ENCODE data around the gene DDX39B.
"Not testable (repeated sequence)": the region's sequence is repeated elsewhere in the genome, so short reads cannot be mapped to it uniquely, and the experiment has no call there.

Gene DDX39B

DNA sequence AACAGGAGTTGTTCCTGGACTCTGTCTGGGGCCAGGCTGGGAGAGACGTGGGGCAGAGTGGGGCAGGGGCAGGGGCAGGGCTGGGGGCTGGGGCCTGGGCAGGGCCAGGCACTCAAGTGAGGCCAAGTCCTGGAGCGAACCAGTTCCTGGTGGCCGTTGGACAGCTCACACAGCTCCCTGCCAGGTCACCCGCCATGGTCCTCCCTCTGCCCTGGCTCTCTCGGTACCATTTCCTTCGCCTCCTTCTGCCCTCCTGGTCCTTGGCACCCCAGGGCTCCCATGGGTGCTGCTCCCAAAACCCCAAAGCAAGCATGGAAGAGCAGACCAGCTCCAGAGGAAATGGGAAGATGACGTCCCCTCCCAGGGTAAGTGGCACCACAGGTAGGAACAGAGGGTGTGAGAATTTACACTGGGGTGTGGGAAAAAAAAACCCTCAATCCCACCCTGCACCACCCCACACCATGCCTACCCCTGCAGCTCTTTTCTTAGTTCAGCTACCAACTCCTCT is 12.9 kb downstream of the DDX39B start, which contains the start of gene MCCD1:
MCCD1 (plus strand) TSS at position 142 of the 508 bp plus-strand sequence; CDS start at position 195, 53 bp downstream.
- no peak for DNase-seq (ENCODE audit: low read depth)

DNA sequence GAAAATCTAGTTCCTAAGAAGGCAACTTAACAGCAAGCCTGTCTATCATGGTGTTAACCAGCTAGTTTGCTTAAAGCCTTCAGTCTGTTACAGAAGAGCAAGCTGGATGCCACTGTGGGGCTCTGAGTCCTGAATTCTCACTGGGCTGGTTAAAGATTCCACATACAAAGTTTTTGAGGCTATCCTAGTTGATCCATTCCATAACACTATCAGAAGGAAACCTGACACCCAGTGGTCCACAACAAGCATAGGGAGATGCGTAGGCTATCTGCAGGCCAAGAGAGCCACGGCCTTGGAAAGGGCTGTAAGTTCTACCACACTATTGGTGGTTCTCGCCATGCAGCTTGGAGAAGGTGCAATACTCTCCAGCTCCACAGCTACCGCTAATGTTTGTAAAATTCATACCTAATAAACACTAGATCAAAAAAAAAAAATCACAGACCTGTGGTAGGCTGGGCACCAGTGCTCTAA is 13.5 kb downstream of the DDX39B start:
- DNase-seq (ENCODE audit: low read depth), result no peak

DNA sequence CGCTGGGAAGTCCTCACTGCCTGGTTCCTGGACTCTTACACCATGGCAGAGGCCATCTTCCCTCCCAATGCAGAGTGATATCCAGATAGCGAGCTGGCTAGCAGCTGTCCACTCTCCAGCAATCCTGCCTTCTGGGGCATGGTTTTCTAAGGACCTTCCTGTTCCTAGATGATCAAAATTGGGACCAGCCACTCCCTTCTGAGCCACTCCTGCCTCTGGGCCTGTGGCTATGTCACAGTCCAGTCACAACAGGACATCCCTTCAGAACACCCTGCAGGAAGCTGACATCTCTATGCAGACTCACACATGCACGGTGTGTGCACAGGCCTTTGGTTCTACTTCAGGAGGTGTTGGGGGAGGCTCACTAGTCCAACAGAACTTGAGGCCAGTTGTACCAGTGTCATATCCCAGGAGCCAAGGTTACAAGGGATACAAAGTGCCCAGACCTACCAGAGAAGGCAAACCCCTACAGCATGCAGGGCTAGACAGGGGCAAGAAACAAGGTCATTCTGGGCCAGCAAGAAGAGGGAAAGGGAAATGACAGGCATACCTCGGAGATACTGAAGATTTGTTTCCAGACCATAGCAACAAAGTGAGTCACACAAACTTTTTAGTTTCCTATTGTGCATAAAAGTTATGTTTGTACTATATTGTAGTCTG is 15.7 kb downstream of the DDX39B start:
- no peak for DNase-seq (ENCODE audit: low read depth)

DNA sequence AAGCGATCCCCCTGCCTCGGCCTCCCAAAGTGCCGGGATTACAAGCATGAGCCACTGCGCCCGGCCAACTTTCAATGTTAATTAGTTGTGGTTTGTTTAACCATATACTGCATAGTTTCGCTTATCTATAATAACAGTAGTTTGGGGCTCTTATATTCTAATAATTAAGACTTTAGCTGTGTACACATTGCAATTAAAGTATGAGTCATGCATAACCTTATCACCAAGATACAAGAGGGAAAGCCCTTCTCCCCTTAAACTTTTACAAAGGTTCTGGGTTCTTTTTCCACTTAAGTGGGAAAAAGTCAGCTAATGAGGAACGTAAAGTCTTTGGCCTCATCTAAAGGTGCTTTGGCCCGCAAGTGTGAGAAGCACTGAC is 16.3 kb downstream of the DDX39B start:
- no peak for DNase-seq (ENCODE audit: low read depth)

DNA sequence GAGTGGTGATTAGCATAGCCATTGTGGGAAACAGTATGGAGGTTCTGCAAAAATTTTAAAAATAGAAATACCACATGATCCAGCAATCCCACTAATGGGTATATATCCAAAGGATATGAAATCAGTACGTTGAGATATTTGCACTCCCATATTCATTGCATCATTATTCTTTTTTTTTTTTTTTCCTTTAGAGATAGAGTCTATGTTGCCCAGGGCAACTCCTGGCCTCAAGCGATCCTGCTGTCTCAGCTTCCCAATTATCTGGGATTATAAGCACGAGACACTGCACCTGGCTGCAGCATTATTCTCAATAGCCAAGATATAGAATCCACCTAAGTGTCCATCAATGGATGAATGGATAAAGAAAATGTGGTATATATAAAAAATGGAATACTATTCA is 20.0 kb downstream of the DDX39B start:
- DNase-seq (ENCODE audit: low read depth), result no peak

DNA sequence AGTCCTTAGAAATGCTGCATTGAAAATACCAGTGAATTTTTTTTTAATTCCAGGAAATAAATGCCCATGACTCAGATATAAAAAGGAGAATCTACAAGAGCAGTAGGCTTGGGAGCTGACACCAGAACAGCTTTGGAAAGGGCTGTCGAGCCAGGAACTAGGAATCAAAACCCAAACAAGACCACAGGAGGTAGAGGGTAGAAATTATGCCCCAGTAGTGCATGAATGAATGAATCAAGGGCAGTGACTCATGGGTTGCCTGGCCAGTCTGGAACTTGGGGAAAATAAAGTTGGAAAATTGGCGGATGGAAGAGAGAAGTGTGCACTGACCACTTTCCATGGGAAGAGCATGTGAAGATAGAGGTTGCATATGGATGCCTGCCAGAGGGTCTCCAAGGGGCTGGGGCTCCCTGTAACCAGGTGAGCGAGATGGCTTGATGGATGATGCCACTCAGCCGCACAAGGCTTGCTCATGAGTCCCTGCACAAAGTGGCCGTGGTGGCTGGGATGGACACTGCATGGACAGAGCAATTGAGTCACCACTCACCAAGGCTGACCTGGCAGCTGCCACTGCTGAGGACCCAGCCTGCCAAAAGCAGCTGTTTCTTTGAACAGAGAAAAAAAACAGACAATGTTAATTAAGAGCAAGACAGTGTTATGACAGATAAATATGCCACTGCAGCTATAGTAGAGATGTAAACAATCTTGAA is 28.2 kb downstream of the DDX39B start:
- DNase-seq (ENCODE audit: low read depth), result no peak

DNA sequence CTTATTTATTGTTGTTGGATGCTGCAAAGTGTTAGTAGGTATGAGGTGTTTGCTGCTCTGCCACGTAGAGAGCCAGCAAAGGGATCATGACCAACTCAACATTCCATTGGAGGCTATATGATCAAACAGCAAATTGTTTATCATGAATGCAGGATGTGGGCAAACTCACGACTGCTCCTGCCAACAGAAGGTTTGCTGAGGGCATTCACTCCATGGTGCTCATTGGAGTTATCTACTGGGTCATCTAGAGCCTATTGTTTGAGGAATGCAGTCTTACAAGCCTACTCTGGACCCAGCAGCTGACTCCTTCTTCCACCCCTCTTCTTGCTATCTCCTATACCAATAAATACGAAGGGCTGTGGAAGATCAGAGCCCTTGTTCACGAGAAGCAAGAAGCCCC is 31.8 kb downstream of the DDX39B start:
- no peak for DNase-seq (ENCODE audit: low read depth)

DNA sequence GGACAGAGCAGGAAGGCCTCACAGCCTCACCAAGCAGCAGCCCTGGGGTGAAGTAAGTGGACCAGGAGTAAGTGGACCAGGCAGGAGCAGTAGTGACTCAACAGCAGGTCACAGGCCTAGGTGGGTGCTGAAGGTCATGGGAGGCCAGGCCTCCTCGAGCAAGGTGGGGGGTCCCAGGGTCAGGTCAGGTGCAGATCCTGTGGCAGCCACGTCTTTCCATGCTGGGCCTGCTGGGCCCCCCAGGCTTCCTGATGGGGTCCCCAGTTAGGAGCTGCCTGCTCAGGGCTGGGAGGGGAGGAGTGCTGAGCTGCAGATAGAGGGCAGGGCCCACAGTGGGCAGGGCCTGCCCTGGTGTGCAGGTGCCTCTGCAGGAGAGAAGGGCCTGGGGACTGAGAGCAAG is 32.8 kb downstream of the DDX39B start:
- DNase-seq (ENCODE audit: low read depth), result not testable (repeated sequence)

DNA sequence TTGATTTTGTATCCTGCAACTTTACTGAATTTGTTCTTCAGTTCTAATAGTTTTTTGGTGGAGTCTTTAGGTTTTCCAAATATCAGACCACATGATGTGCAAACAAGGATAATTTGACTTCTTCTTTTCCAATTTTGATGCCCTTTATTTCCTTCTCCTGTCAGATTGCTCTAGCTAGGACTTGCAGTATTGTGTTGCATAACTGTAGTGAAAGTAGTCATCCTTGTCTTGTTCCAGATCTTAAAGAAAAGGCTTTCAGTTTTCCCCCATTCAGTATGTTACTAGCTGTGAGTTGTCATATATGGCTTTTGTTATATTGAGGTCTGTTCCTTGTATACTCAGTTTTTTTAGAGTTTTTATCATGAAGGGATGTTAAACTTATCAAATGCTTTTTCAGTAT is 39.2 kb downstream of the DDX39B start:
- no peak for DNase-seq (ENCODE audit: low read depth)

DNA sequence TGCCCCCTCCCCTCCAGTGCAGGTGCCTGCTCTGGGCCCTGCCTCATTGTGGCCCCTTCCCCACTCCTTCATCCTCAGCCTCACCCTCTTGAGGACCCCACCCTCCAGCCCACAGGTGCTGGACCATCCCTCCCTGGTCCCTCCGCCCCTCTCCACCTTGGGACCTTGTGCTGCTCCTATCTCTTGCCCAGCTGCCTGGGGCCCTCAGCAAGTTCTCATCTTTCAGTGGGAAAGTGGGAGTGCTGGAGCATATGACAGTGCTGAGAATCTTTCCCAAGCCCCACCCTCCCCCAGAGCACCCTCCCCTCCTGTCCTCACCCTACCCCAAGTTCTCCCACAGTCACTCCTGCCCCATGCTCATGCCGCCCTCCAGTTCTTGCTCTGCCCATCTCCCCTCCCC is 42.2 kb downstream of the DDX39B start:
- DNase-seq (ENCODE audit: low read depth), result not testable (repeated sequence)

DNA sequence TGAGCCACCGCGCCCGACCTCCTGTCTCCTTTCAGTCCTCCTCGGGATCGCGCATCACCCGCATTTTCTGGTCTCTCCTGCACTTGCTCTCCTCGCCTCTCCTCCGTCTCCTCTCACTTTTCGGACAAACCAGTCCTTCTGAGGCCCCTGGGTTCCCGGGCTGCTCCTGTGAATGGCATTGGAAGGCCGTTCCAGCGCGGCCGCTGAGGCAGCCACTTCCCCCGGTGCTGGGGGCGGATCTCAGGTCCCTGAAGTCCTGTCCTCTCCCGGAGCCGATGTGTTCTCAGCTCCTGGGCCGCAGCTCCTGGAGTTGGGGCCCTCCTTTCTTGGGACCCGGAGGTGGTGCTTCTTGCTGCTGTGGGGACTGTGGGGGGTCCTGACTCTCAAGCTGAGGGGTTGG is 43.1 kb downstream of the DDX39B start:
- DNase-seq (ENCODE audit: low read depth), result no peak

DNA sequence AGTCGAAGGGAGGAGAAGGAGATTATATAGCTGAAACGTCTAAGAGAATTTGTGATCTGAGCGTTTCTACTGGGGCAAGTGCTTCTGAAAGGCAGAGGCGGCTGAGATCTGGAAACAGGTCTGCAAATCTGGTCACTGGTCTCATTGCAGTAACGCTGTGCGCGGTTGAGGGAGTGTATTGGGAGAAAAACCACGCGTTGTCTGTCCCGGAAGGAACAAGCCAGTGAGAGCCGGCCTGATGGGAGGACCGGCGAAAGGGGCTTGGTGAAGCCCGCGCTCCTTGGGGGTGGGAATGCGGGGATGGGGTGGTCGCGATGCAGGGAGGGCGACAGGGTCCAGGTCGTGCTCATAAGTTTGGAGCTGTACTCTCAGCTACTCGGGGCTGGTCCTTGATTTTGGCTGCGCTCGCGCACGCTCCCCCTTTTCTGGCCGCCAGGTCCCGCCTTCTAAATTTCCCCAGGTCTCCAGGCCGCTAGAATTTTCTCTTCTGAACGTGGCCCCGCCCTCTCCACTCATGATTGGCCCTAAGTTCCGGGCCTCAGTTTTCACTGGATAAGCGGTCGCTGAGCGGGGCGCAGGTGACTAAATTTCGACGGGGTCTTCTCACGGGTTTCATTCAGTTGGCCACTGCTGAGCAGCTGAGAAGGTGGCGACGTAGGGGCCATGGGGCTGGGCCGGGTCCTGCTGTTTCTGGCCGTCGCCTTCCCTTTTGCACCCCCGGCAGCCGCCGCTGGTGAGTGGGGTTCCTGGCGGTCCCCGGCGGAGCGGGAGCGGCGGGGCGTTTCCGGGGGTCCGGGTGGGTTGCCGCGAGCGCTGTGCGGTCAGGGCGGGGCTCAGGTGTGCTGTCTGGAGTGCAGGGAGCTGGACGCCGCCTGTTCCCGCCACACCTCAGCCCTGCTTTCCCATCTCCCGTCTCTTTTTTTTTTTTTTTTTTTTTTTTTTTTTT is 44.0 kb downstream of the DDX39B start, which contains the start of gene MICB:
MICB (plus strand) TSS at position 615 of the 946 bp plus-strand sequence; CDS start at position 664, 49 bp downstream.
- DNase-seq (ENCODE audit: low read depth), result peak; percentile 76

DNA sequence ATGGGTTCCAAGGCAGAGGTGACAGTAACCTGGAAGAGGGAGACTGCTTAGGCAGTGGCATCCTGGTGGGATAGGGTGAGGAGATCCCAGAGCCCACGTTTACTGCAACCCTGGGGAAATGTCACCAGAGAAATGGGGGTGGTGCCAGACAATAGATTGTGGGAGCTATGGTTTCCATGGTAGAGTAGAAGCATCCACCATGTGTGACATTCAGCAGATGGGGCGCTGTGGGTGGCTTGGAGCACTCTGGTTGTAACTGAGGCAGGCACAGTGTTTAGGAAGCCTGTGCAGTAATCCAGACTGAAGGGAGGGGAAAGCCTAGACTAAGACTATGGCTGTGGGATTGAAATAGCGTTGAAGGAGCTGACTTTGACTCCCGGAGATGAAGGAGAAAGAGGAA is 45.0 kb downstream of the DDX39B start:
- DNase-seq (ENCODE audit: low read depth), result not testable (repeated sequence)

DNA sequence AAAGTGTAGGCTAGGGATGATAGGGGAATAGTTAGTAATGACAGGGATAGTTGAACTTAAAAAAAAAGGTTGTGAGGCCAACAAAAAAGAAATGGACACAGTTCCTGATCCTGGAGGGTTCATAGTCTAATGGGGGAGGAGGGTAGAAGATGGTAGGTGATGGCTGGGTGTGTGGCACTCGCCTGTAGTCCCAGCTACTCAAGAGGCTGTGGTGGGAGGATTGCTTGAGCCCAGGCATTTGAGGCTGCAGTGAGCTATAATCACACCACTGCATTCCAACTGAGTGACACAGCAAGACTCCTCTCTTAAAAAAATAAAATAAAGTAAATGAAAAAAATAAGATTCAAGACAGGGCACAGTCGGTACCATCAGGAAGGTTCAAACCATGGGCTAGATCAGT is 46.2 kb downstream of the DDX39B start:
- no peak for DNase-seq (ENCODE audit: low read depth)

DNA sequence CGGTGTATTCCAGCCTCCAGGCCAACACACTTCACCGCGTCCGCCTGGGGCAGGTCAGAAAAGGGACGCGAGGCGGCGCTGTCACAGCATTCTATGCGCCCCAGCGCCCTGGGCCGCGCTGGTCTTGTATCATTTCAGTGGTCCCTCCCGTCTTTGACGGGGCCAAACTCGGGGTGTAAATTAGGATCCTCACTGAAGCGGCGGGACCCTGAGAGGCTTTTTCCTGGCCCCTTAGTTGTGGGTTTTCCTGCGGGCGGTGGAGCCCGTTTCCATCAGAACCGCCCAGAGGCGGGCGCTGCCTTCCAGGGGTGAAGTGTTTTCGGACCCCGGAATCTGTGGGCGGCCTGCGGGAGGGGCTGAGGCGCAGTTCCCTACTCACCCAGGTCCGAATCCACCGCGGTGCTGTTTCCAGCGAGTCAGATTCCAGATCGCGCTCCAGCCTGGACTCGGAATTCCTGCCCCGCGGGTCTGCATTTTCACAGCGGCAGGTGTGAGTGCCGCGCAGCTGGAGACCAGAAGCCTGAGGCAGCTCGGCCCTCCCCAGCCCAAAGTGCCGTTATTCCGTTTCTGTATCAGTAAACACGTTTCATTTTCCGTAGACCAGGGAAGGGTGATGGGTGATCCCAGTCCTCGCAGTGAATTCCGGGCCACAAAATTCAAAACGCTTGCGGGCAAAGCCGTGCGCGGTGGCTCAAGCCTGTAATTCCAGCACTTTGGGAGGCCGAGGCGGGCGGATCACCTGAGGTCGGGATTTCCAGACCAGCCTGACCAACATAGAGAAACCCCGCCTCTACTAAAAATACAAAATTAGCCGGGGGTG is 47.7 kb downstream of the DDX39B start:
- DNase-seq (ENCODE audit: low read depth), result peak; percentile 58

DNA sequence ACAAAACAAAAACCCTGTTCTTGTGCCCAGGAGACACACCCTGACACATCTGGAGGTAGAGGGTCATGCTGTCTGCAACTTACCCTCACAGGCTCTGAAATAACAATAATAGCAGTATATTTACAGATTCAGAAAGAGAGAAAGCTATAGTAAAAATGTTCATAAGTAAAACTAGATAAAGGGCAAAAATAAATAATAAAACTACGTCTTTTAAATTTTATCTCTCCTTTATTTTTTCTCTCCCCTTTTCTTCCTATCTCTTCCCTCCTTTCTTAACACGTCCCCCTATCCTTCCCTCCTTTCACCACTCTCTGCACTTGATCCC is 48.3 kb downstream of the DDX39B start:
- not testable (repeated sequence) for DNase-seq (ENCODE audit: low read depth)

DNA sequence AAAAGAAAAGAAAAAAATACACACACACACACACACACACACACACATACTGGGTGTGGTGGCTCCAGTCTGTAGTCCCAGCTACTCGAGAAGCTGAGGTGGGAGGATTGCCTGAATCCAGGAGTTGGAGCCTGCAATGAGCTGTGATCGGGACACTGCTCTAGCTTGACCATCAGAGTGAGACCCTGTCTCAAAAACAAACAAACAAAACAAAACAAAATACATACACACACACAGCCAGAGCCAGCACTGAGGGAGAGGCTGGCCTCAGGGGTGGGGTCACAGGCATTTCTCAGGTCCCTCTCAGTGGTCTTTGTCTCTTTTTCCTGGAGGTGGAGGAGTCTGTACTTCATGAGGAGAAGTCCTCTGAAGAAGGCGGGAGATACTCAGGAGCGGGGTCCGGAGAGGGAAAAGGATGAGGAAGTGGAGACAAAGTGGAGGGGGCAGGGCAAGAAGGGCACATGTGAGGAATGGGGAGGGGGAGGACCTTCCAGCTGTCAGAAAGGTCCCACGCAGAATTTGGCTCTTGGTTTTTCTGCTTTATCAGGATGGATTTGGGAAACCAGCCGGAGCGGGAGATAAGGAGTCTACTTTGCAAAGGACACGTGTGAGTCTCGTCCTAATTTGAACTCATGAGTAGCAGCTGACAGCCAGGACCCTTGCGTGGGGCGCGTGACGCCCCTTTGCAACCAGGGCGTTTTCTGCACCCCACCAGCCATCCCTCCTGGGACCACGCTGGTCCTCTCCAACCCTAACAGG is 51.5 kb downstream of the DDX39B start:
- DNase-seq (ENCODE audit: low read depth), result no peak

DNA sequence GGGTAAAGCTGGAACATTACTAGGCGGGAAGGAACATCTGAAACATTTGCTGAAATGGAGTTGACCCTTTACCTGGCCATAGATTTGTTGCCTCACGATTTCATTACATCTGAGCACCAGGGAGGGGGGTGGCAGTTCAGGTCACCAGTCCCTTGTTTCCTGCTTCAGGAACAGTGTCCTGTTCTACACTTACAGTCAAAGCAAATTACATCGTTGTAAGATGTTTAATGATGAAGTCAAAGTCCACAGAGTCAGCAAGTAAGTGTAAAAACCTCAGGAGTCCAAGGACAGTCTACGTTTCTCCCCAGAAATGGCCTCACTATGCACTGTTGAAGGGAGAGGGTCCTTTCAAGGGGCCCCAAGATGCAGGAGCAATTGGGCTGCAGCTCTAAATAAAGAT is 52.7 kb downstream of the DDX39B start:
- DNase-seq (ENCODE audit: low read depth), result no peak

DNA sequence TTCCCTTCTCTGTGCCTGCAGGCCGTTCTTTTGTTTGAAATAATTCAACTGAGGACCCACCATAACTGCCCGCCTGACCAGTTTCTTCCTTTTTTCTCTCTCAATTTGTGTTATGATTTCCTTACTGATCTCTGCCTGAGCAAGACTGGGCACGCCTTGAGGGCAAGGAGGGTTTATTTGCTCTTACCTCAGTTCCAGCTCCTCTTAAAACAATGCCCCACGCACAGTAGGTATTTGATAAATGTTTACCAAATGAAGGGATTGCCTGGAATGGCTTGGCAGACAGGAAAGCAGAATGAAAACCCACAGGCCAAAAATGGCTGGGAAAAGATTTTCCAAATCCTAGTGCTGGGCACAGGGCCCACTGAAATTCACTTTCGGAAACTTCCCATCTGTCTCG is 54.1 kb downstream of the DDX39B start:
- DNase-seq (ENCODE audit: low read depth), result not testable (repeated sequence)

DNA sequence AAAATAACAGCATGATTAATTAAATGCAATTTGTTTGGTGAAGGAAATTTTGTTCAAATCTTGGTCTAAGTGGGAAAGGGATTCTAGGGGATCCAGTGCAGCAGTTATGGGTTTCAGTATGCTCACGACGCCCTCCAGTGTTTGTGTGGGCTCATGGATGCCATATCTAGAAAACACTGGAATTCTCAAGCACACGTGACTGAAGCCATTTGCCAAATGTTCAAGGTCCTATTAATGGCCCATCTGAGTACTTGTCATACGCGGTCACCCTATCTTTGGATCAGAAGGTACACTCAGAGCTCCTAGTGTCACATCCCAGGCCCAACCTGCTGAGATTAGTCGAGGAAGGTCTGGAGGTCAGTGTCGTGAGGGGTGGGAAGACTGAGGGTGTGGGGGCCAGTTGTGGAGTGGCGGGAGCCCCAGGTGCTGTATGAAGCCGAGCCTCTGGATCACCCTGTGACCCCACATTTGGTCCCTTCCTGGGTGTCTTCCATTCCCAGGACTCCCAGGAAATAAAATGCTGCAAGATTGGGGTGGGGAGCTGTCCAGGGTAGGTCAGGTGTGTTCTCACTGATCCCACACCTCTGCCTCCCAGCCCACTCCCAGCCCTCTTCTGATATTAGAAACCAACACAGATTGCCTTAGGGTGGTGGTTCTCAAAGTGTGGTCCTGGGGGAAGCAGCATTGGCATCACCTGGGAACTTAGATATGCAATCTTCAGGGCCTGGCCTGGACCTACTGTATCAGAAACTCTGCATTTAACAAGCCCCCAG is 55.6 kb downstream of the DDX39B start:
- DNase-seq (ENCODE audit: low read depth), result not testable (repeated sequence)
